ENCODE data around the gene JMJD1C.

Gene JMJD1C

GRCh38 chr10:63438506-63439498 lies 27.0 kb downstream of the JMJD1C start:
- DNase-seq (ENCODE audit: low read depth in 2 of 3, low spot score in 1 of 3): no peak

- DNase-seq (ENCODE audit: low read depth in 2 of 3, low spot score in 1 of 3): no peak
These were observed 28.4 kb downstream of the JMJD1C start for GRCh38 chr10:63437116-63437949.

GRCh38 chr10:63436225-63436624 lies 29.6 kb downstream of the JMJD1C start:
- DNase-seq (ENCODE audit: low read depth in 2 of 3, low spot score in 1 of 3): no peak

GRCh38 chr10:63434866-63435854 lies 30.6 kb downstream of the JMJD1C start:
- no peak for DNase-seq (ENCODE audit: low read depth in 2 of 3, low spot score in 1 of 3)

- no peak for DNase-seq (ENCODE audit: low read depth in 2 of 3, low spot score in 1 of 3)
These were observed 33.6 kb downstream of the JMJD1C start for GRCh38 chr10:63431962-63432797.

GRCh38 chr10:63430999-63431356 lies 34.8 kb downstream of the JMJD1C start:
- no peak for DNase-seq (ENCODE audit: low read depth in 2 of 3, low spot score in 1 of 3)

GRCh38 chr10:63430091-63430998 lies 35.4 kb downstream of the JMJD1C start:
- DNase-seq (ENCODE audit: low read depth in 2 of 3, low spot score in 1 of 3): no peak

- no peak for DNase-seq (ENCODE audit: low read depth in 2 of 3, low spot score in 1 of 3)
These were observed 36.5 kb downstream of the JMJD1C start for GRCh38 chr10:63429281-63429680.

- DNase-seq (ENCODE audit: low read depth in 2 of 3, low spot score in 1 of 3): no peak
These were observed 38.8 kb downstream of the JMJD1C start for GRCh38 chr10:63427013-63427412.

GRCh38 chr10:63425512-63425911 lies 40.3 kb downstream of the JMJD1C start:
- DNase-seq (ENCODE audit: low read depth in 2 of 3, low spot score in 1 of 3): no peak

GRCh38 chr10:63424576-63424975 lies 41.2 kb downstream of the JMJD1C start:
- no peak for DNase-seq (ENCODE audit: low read depth in 2 of 3, low spot score in 1 of 3)

GRCh38 chr10:63423494-63423893 lies 42.3 kb downstream of the JMJD1C start:
- no peak for DNase-seq (ENCODE audit: low read depth in 2 of 3, low spot score in 1 of 3)

GRCh38 chr10:63421591-63421990 lies 44.2 kb downstream of the JMJD1C start:
- no peak for DNase-seq (ENCODE audit: low read depth in 2 of 3, low spot score in 1 of 3)

GRCh38 chr10:63416376-63416775 lies 49.4 kb downstream of the JMJD1C start:
- no peak for DNase-seq (ENCODE audit: low read depth in 2 of 3, low spot score in 1 of 3)

- DNase-seq (ENCODE audit: low read depth in 2 of 3, low spot score in 1 of 3): no peak
These were observed 50.0 kb downstream of the JMJD1C start for GRCh38 chr10:63415640-63416244.

GRCh38 chr10:63414481-63415260 lies 51.1 kb downstream of the JMJD1C start:
- no peak for DNase-seq (ENCODE audit: low read depth in 2 of 3, low spot score in 1 of 3)

- DNase-seq (ENCODE audit: low read depth in 2 of 3, low spot score in 1 of 3): no peak
These were observed 52.3 kb downstream of the JMJD1C start for GRCh38 chr10:63413429-63413828.

GRCh38 chr10:63412304-63412703 lies 53.5 kb downstream of the JMJD1C start:
- DNase-seq (ENCODE audit: low read depth in 2 of 3, low spot score in 1 of 3): no peak
